Neuron (in vitro differentiated cells): Measurements from ENCODE around the gene HMCN1.

Source experiments
- H2AFZ ChIP-seq: one replicate; pipeline ENCODE4 v1.6.1; 2013; ENCODE audit warnings: low read depth, mild to moderate bottlenecking, inconsistent platforms, low read length, moderate library complexity
- H3K27me3 ChIP-seq: one replicate; pipeline ENCODE4 v1.6.1; 2013; ENCODE audit warnings: low read length; ENCODE audit not compliant: insufficient read depth
- H3K36me3 ChIP-seq: one replicate; pipeline ENCODE4 v1.6.1; 2013; ENCODE audit warnings: low read length; ENCODE audit not compliant: insufficient read depth
- H3K4me1 ChIP-seq: one replicate; pipeline ENCODE4 v1.6.1; 2013; ENCODE audit warnings: low read length; ENCODE audit not compliant: insufficient read depth
- H3K4me3 ChIP-seq: 2 replicates; pipeline ENCODE4 v1.5.1; 2013; ENCODE audit warnings: mild to moderate bottlenecking, low read length, moderate library complexity
- H3K9me3 ChIP-seq: one replicate; pipeline ENCODE4 v1.6.1; 2013; ENCODE audit warnings: low read length

HMCN1 gene

DNA sequence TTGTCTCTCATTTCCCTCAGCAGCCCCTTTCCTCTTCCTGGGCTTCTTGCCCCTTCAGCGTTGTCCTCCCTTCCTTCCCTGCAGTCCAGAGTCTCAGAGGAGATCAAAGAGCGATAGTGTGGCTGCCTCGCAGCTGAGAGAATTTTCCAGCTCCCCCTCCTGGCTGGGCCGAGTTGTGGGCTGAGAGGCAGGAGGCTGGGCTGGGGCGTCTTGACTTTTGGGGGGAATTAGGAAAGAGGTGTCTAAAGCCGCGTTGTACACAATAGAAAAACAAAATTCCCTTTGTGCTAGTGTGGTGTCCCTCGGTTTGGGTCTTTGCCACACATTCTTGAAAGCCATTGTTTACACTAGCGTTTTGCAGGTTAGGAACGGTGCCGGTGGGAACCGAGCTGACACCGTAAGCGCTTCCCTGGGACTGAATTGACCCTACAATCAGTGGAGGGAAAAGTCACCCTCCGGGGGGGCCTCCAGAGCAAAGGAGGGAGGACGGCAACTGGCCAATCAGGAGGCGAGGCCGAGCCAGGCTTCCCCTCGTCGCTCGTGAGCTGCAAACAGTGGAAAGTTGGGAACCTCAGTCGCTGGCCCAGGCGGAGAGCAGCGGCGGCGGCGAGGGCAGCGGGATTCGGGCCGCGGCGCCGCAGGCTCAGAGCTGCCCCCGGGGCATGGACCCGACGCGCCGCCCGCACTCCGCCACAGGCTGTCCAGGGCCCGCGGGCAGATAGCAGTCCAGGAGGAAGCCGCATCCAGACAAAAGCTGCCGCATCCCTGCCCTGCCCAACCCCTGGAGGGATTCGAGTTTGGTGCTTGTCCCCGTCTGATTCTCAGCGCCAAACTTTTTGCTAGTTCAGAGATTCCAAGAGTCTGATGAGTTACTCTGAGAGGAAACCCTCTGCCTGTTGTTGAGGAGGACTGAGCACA is at the start of gene HMCN1:
TSS of gene HMCN1 (plus strand) at position 574 of the 918 bp plus-strand sequence. CDS start 389 bp downstream, outside the sequence.
- H3K27me3 ChIP-seq: peaks cover 24% of the 10 kb centered on the region
- no peaks in the 10 kb centered on the region for H3K9me3 ChIP-seq
- H3K4me1 ChIP-seq: peaks cover 8% of the 10 kb centered on the region
- H3K36me3 ChIP-seq: no peaks in the 10 kb centered on the region
- peak within 1 kb of the TSS; percentile 59 for H2AFZ ChIP-seq
- peak within 1 kb of the TSS; percentile 50 for H3K4me3 ChIP-seq

DNA sequence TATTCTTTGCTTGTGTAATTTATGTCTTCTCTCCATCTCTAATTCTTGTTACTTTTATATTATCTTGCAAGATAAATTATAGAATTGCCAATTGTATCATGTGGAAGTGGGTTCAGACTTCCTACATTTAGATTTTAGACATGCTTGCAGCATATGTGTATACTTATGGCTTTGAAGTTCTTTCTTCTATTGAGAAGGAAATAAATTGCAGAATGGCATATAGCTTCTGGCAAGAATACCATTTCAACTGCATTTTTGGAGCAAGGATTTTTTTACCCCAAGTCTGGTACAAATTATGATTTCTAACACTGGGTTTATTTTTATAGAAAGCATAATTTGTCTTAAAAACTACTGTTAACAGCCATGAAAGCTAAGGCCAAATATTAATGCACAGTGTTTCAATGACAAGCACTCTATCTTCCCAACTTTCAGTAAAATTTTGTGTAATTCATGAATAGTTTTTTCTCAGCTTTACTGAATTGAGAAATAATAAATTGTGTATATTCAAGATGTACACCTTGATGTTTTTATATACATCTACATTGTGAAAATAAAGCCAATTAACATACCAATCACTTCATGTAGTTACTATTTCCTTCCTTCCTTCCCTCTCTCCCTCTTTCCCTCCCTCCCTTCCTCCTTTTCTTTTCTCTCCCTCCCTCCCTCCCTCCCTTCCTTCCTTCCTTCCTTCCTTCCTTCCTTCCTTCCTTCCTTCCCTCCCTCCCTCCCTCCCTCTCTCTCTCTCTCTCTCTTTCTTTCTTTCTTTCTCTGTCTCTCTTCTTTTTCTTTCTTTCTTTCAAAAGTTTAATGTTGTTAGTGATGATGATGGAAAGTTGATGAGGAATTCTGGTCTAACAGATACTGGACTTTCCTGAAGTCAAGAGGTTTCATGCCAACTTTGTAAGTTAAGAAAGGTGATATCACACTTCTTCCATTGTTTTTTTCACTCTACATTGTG is 47.1 kb upstream of the HMCN1 start:
- Histone ChIP-seq H3K9me3 (no peaks in the 10 kb centered on the region), H3K4me1 (no peaks in the 10 kb centered on the region), H3K27me3 (no peaks in the 10 kb centered on the region), H2AFZ (no peak overlapping the region), H3K4me3 (no peak overlapping the region), H3K36me3 (no peaks in the 10 kb centered on the region)

DNA sequence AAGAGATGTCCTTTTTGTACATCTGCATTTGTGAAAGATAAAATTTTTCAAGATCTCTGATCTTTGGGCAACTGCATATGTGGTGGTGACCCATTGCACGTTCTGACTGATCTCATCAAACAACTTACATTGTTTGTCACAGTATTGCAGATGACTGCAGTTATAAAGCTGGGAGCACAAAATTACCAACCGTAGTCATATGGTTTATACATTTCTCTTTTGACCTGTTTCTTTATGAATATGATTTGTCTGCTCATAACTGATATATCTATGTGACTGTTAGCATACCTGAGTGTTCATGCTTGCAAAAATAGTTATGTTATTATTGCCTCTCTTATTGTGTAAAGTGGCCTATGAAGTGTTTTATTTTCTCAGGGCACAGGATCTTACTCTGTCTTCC is 43.7 kb upstream of the HMCN1 start:
- Histone ChIP-seq H3K27me3 (no peaks in the 10 kb centered on the region), H3K4me1 (no peaks in the 10 kb centered on the region), H3K4me3 (no peak overlapping the region), H3K36me3 (no peaks in the 10 kb centered on the region), H3K9me3 (no peaks in the 10 kb centered on the region), H2AFZ (no peak overlapping the region)

DNA sequence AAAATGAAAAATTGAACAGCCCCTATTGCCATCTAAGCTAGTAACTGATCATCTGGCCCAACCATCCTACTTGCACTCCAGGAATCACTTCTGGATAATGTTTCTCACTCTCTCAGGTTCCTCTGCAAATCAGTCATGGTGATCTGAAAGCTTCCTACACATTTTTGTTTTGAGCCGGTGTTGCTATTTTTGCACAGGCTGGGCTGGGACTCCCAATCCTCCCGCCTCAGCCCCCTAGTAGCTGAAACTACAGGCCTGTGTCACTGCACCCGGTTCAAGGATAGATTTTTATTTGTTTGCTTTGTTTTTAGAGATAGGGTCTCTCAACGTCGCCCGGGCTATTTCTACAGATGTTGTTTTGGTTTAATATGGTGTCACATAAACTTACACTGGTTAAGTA is 40.5 kb upstream of the HMCN1 start:
- H3K9me3 ChIP-seq: no peaks in the 10 kb centered on the region
- H3K36me3 ChIP-seq: no peaks in the 10 kb centered on the region
- peaks cover 2% of the 10 kb centered on the region for H3K27me3 ChIP-seq
- no peak overlapping the region for H3K4me3 ChIP-seq
- no peaks in the 10 kb centered on the region for H3K4me1 ChIP-seq
- H2AFZ ChIP-seq: no peak overlapping the region

DNA sequence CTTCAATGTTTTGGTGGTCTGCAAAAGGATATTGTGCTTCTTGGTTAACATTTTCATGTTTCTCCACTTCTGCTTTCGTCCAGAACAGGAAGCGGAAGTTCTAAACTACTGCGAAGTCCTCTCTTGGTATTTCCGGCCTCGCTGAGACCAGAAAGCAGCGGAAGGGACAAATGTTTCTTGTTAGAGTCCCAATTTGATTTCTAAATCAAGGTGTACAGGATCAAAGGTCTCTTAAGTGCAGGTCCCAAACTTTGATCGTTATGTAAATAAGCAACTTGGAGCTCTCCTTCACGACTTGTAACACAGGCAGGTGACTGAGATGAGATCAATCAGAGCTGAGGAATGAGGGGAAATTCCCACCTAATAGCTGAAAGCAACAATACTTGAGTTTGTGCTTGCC is 40.1 kb upstream of the HMCN1 start:
- Histone ChIP-seq H3K9me3 (no peaks in the 10 kb centered on the region), H3K4me1 (no peaks in the 10 kb centered on the region), H3K36me3 (no peaks in the 10 kb centered on the region), H2AFZ (no peak overlapping the region), H3K4me3 (no peak overlapping the region), H3K27me3 (peaks cover 2% of the 10 kb centered on the region)

DNA sequence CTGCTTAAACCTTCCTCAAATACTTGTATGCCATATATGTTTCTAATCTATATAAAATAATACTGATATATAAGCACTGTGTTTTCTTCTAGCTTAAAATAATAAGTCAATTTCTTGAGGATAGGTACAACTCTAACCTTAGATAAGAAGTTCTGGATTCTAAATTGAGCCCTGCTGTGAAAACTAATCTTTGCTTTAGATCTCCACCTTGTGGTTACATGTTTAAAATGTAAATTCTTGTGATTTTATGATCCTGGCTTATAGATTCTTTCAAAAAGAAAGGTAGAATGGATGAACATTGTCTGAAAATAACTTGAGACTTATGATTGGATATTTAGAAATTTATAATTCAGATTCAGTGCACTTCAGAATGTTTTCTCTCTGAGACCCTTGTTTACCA is 38.9 kb upstream of the HMCN1 start:
- H2AFZ ChIP-seq: no peak overlapping the region
- H3K36me3 ChIP-seq: no peaks in the 10 kb centered on the region
- no peaks in the 10 kb centered on the region for H3K9me3 ChIP-seq
- peaks cover 2% of the 10 kb centered on the region for H3K27me3 ChIP-seq
- no peaks in the 10 kb centered on the region for H3K4me1 ChIP-seq
- no peak overlapping the region for H3K4me3 ChIP-seq

DNA sequence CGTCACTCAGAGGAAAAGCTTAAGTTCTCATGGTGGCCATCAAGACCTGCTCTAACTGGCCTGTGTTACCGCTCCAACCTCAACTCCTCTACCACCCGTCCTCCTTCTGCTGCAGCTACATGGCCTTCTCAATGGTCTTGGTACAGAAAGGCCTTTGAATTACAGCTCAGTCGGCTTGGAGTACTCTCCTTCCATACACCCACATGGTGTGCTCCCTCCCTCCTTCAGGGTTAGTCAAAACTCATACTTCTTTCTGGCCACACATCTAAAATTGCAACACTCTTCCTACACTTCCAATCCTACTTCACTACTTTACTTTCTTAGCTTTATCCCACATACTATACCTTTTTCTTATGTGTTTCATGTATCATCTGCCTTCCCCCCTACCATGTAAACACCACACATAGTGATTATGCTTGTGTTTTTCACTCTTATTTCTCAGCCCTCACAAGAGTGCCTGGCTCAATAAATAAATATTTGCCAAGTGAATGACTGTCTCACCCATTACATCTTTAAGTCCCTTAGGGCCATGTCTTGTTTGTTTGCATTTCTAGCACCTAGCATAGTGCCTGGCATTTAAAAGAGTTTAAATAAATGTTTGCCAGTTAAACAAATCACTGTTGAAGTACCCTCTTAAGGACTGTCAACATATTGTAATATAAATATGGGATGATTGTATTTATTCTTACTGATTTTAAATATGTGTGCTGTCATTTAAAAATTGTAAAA is 37.6 kb upstream of the HMCN1 start:
- no peaks in the 10 kb centered on the region for H3K36me3 ChIP-seq
- H3K9me3 ChIP-seq: no peaks in the 10 kb centered on the region
- peaks cover 2% of the 10 kb centered on the region for H3K27me3 ChIP-seq
- no peak overlapping the region for H2AFZ ChIP-seq
- H3K4me1 ChIP-seq: no peaks in the 10 kb centered on the region
- H3K4me3 ChIP-seq: no peak overlapping the region

DNA sequence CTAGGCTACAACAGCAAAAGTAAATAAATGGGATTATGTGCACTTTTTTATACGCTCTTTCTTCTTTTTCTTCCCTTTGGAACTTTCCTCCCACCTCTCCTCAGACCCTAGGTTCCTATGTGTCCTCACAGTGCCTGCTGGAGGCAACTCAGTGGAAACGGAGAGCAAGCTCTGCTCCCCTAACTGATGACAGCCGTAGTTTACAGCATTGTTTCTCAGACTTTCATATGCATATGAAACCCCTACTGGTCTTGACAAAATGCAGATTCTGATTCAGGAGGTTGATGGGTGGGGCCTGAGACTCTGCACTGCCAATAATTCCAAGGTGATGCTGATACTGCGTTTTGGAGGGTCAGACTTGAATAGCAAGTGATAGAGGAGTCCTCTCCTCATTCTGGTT is 34.3 kb upstream of the HMCN1 start:
- H3K27me3 ChIP-seq: peaks cover 2% of the 10 kb centered on the region
- no peaks in the 10 kb centered on the region for H3K4me1 ChIP-seq
- no peak overlapping the region for H3K4me3 ChIP-seq
- no peaks in the 10 kb centered on the region for H3K9me3 ChIP-seq
- H2AFZ ChIP-seq: no peak overlapping the region
- H3K36me3 ChIP-seq: no peaks in the 10 kb centered on the region

DNA sequence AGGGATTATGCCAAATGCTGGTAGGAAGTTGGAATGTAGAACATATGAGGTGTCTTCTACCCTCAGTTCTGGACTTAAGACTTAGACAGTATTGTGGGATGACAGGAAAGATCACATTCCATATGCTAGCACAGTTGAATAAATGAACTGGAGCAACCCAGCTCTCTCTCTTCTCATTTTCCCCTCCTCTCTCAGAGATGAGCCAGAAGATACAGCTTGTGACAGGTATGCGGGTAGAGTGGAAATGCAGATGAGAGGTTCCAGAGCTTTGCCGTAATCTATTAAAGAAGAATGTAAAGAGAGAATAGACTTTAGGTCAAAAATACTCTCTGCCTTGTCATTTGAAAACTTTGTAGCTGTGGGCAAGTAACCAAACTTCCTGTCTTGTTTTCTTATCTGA is 32.5 kb upstream of the HMCN1 start:
- H3K4me1 ChIP-seq: no peaks in the 10 kb centered on the region
- H3K4me3 ChIP-seq: no peak overlapping the region
- peaks cover 2% of the 10 kb centered on the region for H3K27me3 ChIP-seq
- no peaks in the 10 kb centered on the region for H3K36me3 ChIP-seq
- no peak overlapping the region for H2AFZ ChIP-seq
- H3K9me3 ChIP-seq: no peaks in the 10 kb centered on the region

DNA sequence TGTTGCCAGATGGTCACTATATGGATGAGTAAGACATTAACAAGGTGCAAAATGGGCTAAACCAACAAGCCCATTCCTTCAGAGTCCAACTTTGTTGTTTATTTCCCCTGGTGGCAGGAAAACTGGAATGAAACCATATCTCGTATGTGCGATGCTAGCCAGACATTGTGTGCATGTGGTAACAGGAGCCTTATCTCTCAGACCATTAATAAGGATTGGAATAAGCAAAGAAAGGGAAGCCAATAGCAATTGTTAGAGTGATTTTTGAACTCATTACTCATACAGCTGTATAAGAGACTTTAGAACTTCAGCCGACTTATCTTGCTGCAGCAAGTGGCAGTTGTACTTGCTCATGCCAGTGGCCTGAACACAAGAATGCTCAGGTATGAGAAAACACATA is 30.0 kb upstream of the HMCN1 start:
- Histone ChIP-seq H3K27me3 (no peaks in the 10 kb centered on the region), H2AFZ (no peak overlapping the region), H3K4me3 (no peak overlapping the region), H3K36me3 (no peaks in the 10 kb centered on the region), H3K4me1 (no peaks in the 10 kb centered on the region), H3K9me3 (no peaks in the 10 kb centered on the region)

DNA sequence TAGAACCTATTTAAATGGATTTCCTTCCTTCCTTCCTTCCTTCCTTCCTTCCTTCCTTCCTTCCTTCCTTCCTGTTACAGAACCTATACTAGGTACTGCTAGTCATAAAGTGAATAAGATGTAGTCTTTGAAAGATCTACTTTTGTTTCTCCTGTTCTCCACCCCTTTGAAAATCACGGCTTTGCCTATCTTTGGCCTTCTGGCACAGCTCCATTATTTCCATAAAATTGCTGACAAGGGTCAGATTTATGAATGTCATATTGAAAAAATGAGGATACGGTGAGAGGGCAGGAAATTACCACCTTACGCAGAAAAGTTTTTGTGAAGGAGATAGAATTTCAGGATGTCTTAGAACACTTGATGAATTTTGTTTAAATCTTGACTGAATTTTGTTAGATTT is 18.1 kb upstream of the HMCN1 start:
- Histone ChIP-seq H3K27me3 (no peaks in the 10 kb centered on the region), H2AFZ (no peak overlapping the region), H3K4me3 (no peak overlapping the region), H3K4me1 (no peaks in the 10 kb centered on the region), H3K36me3 (no peaks in the 10 kb centered on the region), H3K9me3 (no peaks in the 10 kb centered on the region)

DNA sequence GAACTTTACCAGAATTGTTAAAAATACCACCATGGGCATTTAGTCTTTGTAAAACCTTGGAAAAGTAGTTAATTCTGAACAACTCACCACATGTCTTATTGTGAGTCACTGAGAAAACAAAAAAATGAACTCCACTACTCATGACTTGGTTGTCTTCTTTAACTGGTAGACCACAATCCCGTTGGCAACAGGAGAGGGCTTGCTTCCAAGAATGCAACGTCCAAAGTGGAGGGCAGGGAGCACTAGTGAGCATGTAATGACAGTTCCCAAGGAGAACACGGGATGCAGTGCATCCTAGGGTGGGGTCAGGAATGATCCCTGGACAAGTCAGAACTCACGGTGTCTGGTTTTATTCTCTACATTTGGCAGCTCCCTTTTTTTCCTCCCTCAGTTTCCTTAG is 15.2 kb upstream of the HMCN1 start:
- Histone ChIP-seq H3K4me3 (no peak overlapping the region), H3K27me3 (no peaks in the 10 kb centered on the region), H3K36me3 (no peaks in the 10 kb centered on the region), H3K9me3 (no peaks in the 10 kb centered on the region), H3K4me1 (no peaks in the 10 kb centered on the region), H2AFZ (no peak overlapping the region)
